Mucosa of rectum (tissue), 2 donors: ENCODE data around the gene SPRR1A.

Source experiments
- H3K27ac ChIP-seq, 2 donors: one replicate each; pipeline ENCODE4 v1.7.0; 2013; ENCODE audit warnings: inconsistent platforms in 2 of 2, low read depth in 2 of 2, low read length in 2 of 2
- H3K27me3 ChIP-seq, 2 donors: one replicate each; pipeline ENCODE4 v1.7.0; 2013; ENCODE audit warnings: low read length in 2 of 2; ENCODE audit not compliant: control insufficient read depth in 2 of 2, insufficient read depth in 2 of 2
- H3K36me3 ChIP-seq, 2 donors: one replicate each; pipeline ENCODE4 v1.7.0; 2013; ENCODE audit warnings: low read length in 2 of 2; ENCODE audit not compliant: control insufficient read depth in 2 of 2, insufficient read depth in 2 of 2
- H3K4me1 ChIP-seq, 2 donors: one replicate each; pipeline ENCODE4 v1.7.0; 2013; ENCODE audit warnings: low read length in 2 of 2, mild to moderate bottlenecking in 1 of 2; ENCODE audit not compliant: control insufficient read depth in 2 of 2, insufficient read depth in 2 of 2
- H3K4me3 ChIP-seq, 2 donors: one replicate each; pipeline ENCODE4 v1.7.0; 2013; ENCODE audit warnings: low read length in 2 of 2
- H3K9ac ChIP-seq, 2 donors: one replicate each; pipeline ENCODE4 v1.7.0; 2013; ENCODE audit warnings: low read length in 2 of 2, low read depth in 1 of 2, mild to moderate bottlenecking in 1 of 2
- H3K9me3 ChIP-seq, 2 donors: one replicate each; pipeline ENCODE4 v1.7.0; 2013; ENCODE audit warnings: low read length in 2 of 2; ENCODE audit not compliant: control insufficient read depth in 2 of 2
- donor health status: healthy.
- donor health status: Normal muscosa, but diverticular disease.

The SPRR1A gene

DNA sequence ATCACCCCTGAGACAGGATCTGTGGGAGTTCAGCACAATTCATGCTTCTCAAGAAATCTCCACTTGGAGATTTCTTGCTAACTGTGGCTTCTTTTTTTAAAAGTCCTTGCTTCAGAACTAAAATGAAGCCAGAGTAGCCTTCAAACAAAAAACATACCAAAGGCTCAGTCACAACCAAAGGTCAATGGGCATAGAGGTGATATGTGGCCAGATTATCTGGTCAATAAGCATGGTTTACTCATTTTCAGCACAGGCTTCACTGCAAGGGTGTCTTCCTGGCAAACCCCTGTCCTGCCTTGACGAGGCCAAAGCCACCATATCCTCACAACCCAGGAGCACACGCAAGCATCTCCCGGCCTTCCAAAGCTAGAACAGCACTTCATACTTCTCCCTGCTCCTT lies 24.6 kb upstream of the SPRR1A start:
- Histone ChIP-seq H3K36me3 (no peaks in the 10 kb centered on the region), H3K4me3 (no peak overlapping the region)

DNA sequence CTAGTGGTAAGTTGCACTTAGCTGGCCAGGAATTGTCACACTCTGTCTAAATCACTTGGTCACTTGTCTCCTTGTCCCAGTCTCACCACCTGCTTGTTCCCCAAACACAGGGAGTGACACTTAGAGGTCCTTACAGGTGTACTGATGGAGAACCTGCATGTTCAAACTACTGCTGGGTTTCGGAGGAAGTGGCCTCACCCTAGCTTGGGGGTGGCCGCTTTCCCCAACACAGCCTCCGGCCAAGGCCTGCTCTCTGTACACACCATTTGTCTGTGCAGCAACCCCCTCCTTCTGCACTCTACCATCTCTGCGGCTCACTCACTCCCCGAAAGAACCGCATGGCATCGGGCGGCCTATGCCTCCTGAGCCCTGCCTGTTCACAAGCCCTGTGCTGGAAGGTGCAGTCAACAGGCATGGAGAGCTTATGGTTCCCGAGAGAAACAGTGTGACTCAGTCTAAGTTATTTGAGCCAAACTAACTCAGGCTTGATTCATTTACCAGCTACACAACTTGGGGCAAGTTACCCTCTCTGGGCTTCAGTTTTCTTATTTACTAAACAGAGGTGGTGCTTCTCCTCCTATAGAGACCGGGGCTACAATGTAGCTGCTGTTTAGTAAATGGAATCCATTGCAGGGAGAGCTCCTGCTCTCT lies 24.0 kb upstream of the SPRR1A start:
- H3K27ac ChIP-seq, result no peak overlapping the region
- H3K9ac ChIP-seq, result no peak overlapping the region
- no peak overlapping the region for H3K4me3 ChIP-seq

More for the DNA sequence above, 24.6 kb upstream of the SPRR1A start:
- Histone ChIP-seq H3K9ac (no peak overlapping the region), H3K27me3 (no peaks in the 10 kb centered on the region), H3K27ac (no peak overlapping the region), H3K9me3 (no peaks in the 10 kb centered on the region), H3K4me1 (no peaks in the 10 kb centered on the region)

DNA sequence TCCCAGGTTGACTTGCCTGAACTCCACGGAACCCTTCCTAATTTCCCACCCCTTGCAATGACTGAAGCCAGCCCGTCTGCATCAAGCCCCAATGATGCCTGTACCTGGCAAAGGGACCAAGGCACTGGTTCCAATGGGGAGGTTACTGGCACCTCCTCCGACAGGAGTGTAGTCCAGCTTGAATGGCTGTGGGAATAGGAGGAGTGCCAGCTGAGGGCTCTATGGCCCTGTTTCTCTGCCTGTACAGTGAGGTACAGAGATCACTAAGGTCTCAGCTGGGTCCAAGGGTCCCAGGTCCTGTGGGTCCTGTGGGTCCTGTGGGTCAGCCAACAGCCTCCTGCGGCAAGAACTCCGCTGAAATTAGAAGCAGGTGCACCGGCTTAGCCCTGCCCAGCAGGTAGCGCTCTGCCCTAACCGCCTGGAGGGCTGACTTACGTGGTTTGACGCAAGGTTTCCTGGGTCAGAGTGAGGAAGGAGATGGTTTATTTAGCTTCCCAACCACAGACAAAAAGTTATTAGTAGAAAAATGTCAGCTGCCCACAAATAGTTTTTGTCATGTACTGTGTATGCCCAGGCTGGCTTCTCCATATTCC lies 23.3 kb upstream of the SPRR1A start:
- H3K27ac ChIP-seq, result no peak overlapping the region
- no peaks in the 10 kb centered on the region for H3K4me1 ChIP-seq
- H3K27me3 ChIP-seq, result no peaks in the 10 kb centered on the region
- H3K9ac ChIP-seq, result no peak overlapping the region
- H3K9me3 ChIP-seq, result no peaks in the 10 kb centered on the region
- no peak overlapping the region for H3K4me3 ChIP-seq
- no peaks in the 10 kb centered on the region for H3K36me3 ChIP-seq

More for the DNA sequence above, 24.0 kb upstream of the SPRR1A start:
- Histone ChIP-seq H3K36me3 (no peaks in the 10 kb centered on the region), H3K27me3 (no peaks in the 10 kb centered on the region), H3K9me3 (no peaks in the 10 kb centered on the region), H3K4me1 (no peaks in the 10 kb centered on the region)

DNA sequence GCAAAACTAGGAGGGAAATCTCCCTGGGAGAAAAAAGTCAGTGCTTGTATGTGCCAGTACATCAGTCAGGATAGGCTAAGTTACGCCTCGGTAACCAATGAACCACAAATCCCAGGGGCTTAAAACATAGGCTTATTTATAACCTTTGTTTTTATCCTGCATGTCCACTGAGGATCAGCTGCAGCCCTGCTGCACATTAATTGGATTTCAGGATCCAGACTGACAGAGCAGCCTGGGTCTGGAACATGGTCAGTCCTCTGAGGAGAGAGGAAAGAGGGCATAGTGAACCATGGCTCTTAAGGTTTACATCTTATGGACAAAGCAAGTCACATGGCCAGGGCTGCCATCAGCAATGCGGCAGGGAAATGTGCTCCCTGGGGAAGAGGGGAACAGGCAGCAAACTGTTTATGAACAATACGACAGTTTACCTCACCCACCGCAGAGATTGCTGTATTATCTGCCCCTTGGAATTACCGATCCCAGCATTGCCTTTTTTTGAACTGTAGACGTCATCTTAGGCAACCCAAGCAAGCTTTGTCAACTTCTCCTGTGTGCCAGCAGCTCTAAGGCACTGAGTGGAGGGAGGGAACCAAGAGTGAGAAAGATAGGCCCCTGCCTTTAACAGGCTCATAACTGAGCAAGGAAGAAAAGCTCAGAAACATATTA lies 22.5 kb upstream of the SPRR1A start:
- Histone ChIP-seq H3K27me3 (no peaks in the 10 kb centered on the region), H3K4me1 (no peaks in the 10 kb centered on the region), H3K9me3 (no peaks in the 10 kb centered on the region), H3K9ac (no peak overlapping the region), H3K27ac (no peak overlapping the region), H3K36me3 (no peaks in the 10 kb centered on the region), H3K4me3 (no peak overlapping the region)

DNA sequence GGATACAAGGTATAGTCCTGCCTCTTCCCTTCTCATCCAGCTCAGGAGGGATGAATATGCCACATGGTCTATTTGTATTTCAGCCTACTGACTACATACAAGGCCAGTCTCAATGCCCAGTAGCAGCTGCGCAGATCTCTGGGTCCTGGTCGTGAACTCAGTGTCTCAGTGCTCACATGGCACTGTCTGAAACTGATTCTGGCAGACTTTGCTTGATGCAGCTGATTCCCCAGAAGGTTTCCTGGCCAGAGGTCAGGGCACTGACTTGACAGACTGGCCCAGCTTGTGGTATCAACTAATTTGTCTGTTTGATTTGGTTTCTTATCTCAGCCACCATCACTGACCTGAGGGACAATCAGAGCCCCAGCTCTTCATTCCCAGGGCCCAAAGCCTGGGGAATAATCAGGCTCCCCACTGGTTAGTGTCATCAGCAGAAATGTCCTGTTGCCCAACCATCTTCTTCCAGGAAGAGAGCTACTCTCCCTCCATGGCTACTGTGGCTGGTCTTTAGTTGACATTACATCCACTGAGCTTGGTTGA lies 20.9 kb upstream of the SPRR1A start:
- Histone ChIP-seq H3K9me3 (no peaks in the 10 kb centered on the region), H3K27ac (no peak overlapping the region), H3K9ac (no peak overlapping the region), H3K4me3 (no peak overlapping the region), H3K4me1 (no peaks in the 10 kb centered on the region), H3K36me3 (no peaks in the 10 kb centered on the region), H3K27me3 (no peaks in the 10 kb centered on the region)

DNA sequence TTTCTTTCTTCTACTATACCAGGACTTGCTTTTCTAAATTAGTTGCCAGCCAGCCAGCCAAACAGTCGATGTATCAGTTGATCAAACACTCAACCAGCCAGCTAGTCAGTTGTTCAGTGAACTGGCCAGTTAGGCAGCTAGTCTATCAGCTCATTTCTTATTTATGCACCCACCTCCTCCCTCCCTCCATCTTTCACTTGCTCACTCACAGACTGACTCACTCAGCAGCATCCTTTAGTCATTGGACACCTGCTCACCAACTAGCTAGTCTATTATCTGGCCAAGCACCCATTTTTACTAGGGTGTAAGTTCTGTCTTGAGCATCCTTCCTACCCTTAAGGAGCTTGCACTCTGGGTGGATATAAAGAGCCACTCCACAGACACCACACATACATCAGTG lies 19.3 kb upstream of the SPRR1A start:
- Histone ChIP-seq H3K9me3 (no peaks in the 10 kb centered on the region), H3K27me3 (no peaks in the 10 kb centered on the region), H3K9ac (no peak overlapping the region), H3K4me3 (no peak overlapping the region), H3K4me1 (no peaks in the 10 kb centered on the region), H3K27ac (no peak overlapping the region), H3K36me3 (no peaks in the 10 kb centered on the region)

DNA sequence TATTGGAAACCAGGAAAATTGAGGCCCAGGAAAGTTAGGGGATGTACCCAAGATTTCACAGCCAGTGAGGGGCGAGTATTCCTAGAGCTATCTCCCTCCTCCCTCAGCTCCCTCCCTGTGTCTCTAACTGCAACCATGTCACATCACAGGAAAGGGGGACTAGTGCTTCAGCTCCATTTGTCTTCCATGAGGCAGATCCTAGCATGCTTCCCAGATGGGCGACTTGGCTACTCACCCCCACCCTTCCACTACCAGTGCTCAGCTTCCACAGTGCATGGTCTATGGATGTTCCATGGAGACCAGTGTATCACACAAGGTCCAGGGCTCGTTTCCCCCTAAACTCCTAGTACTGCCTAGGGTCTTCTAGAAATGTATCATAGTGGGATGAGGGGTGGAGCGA lies 18.0 kb upstream of the SPRR1A start:
- H3K4me1 ChIP-seq, result no peaks in the 10 kb centered on the region
- H3K9me3 ChIP-seq, result no peaks in the 10 kb centered on the region
- no peak overlapping the region for H3K9ac ChIP-seq
- no peak overlapping the region for H3K4me3 ChIP-seq
- H3K36me3 ChIP-seq, result no peaks in the 10 kb centered on the region
- no peaks in the 10 kb centered on the region for H3K27me3 ChIP-seq
- no peak overlapping the region for H3K27ac ChIP-seq

DNA sequence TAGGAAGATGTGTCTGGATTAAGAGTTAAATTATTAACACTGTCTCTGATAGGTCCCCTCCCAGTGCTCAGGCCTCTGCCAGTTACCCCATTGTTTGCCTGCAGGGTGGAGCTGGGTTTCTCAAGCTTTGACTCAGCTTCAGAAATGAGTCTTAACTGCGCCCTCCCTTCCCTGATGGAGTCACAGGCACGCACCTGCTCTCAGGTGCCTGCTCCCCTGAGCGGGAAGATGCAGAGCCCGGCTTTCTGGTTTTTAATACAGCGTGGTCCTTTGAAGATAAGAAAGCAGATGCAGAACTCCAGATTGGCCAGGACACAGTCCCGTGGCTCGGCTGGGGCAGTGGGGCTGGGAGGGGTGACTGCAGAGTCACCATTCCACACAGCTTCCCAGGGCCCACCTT lies 16.7 kb upstream of the SPRR1A start:
- H3K27ac ChIP-seq, result no peak overlapping the region
- H3K9me3 ChIP-seq, result no peaks in the 10 kb centered on the region
- no peaks in the 10 kb centered on the region for H3K4me1 ChIP-seq
- H3K9ac ChIP-seq, result no peak overlapping the region
- H3K4me3 ChIP-seq, result no peak overlapping the region
- no peaks in the 10 kb centered on the region for H3K36me3 ChIP-seq
- no peaks in the 10 kb centered on the region for H3K27me3 ChIP-seq

DNA sequence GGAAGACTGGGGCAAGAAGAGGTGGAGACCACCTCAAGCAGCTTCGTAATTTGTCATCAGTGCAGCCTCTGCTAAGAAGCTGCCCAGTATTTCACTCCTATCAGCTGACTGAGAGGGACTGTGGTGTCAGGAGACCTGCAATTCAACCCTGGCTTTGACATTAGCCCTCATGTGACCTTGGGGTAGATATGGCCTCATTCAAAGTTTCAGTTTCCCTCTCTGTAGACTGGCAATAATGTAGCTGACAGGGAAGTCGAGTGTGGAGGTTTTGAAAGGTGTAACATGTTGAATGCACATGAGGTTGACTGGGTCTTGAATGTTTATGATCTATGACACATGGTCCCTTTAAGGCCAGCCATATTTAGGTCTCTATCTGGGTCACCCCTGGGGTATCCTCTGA lies 15.6 kb upstream of the SPRR1A start:
- no peaks in the 10 kb centered on the region for H3K4me1 ChIP-seq
- H3K27me3 ChIP-seq, result no peaks in the 10 kb centered on the region
- no peaks in the 10 kb centered on the region for H3K9me3 ChIP-seq
- no peak overlapping the region for H3K9ac ChIP-seq
- H3K36me3 ChIP-seq, result no peaks in the 10 kb centered on the region
- no peak overlapping the region for H3K27ac ChIP-seq
- no peak overlapping the region for H3K4me3 ChIP-seq

DNA sequence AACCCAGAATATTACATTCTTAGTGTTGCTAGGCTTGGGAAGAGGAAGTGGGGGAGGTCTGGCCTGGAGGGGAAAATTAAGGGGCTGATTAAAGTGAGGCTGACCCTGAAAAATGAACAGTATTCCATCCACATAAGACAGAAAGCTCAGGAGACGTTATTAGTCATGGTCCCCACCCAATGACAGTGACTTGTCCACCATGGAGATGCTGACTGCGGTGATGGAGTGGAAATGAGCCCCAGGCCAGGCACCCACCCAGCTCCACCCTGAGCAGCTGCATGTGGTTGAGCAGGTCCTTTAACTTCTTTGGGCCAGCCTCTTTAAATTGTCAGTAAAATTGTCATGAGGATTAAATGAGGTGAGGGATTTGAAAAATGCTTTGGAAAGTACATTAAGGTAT lies 14.8 kb upstream of the SPRR1A start:
- Histone ChIP-seq H3K27me3 (no peaks in the 10 kb centered on the region), H3K4me1 (no peaks in the 10 kb centered on the region), H3K9ac (no peak overlapping the region), H3K9me3 (no peaks in the 10 kb centered on the region), H3K4me3 (no peak overlapping the region), H3K36me3 (no peaks in the 10 kb centered on the region), H3K27ac (no peak overlapping the region)
